Measurements from ENCODE around the gene GFPT2.

The GFPT2 gene

GRCh38 chr5:180333661-180334060 is 19.5 kb downstream of the GFPT2 start:
- no peak overlapping the region for H3K4me3 ChIP-seq (ENCODE audit: control insufficient read depth in 1 of 7, extremely low read depth in 1 of 7, insufficient read depth in 4 of 7, low read depth in 2 of 7, low read length in 6 of 7)
- H3K4me1 ChIP-seq (ENCODE audit: control extremely low read depth in 1 of 4, control insufficient read depth in 4 of 4, insufficient read depth in 4 of 4, low read length in 3 of 4) = peaks cover 0 to 3% (median 0%) of the 10 kb centered on the region in 4 experiments
- H3K27ac ChIP-seq (ENCODE audit: insufficient read depth in 1 of 2, low read depth in 1 of 2, low read length in 2 of 2, poor library complexity in 1 of 2, severe bottlenecking in 2 of 2) = no peak overlapping the region
- H3K9me3 ChIP-seq (ENCODE audit: control extremely low read depth in 1 of 5, control insufficient read depth in 4 of 5, insufficient read depth in 2 of 5, low read depth in 1 of 5, low read length in 4 of 5) = no peaks in the 10 kb centered on the region
- peaks cover 0 to 14% (median 5%) of the 10 kb centered on the region in 5 experiments for H3K27me3 ChIP-seq (replicated peaks in 2 of 5; ENCODE audit: control insufficient read depth in 4 of 5, insufficient read depth in 5 of 5, low read length in 4 of 5)
- no peaks in the 10 kb centered on the region for H3K36me3 ChIP-seq (ENCODE audit: control insufficient read depth in 4 of 4, insufficient read depth in 4 of 4, low read length in 3 of 4)
- ChIA-PET CTCF (interaction anchor here (2.0 kb wide), 1 partner anchor 19 kb away, joined by 5 read pairs; no protein-coding TSS in a partner anchor), POLR2A (interaction anchor here (0.6 kb wide), 1 partner anchor 38 kb away, joined by 3 read pairs; no protein-coding TSS in a partner anchor)
- no peak for DNase-seq
- 92% methylated on average over 3 of the region's 4 CpGs for WGBS (ENCODE audit: insufficient coverage)

- no peak overlapping the region for H3K4me3 ChIP-seq (ENCODE audit: control insufficient read depth in 1 of 7, extremely low read depth in 1 of 7, insufficient read depth in 4 of 7, low read depth in 2 of 7, low read length in 6 of 7)
- no peaks in the 10 kb centered on the region for H3K9me3 ChIP-seq (ENCODE audit: control extremely low read depth in 1 of 5, control insufficient read depth in 4 of 5, insufficient read depth in 2 of 5, low read depth in 1 of 5, low read length in 4 of 5)
- H3K36me3 ChIP-seq (ENCODE audit: control insufficient read depth in 4 of 4, insufficient read depth in 4 of 4, low read length in 3 of 4) = no peaks in the 10 kb centered on the region
- no CpG with 5 or more reads among the region's 3 CpGs for WGBS (ENCODE audit: insufficient coverage)
- no peak for DNase-seq
- POLR2A ChIA-PET = no interaction called here
- peaks cover 0 to 3% (median 0%) of the 10 kb centered on the region in 4 experiments for H3K4me1 ChIP-seq (ENCODE audit: control extremely low read depth in 1 of 4, control insufficient read depth in 4 of 4, insufficient read depth in 4 of 4, low read length in 3 of 4)
- CTCF ChIA-PET = interaction anchor here (1.2 to 2.0 kb wide), 2 partner anchors 19 to 207 kb away, joined by 3 to 5 read pairs; no protein-coding TSS in a partner anchor
- peaks cover 0 to 14% (median 5%) of the 10 kb centered on the region in 5 experiments for H3K27me3 ChIP-seq (replicated peaks in 2 of 5; ENCODE audit: control insufficient read depth in 4 of 5, insufficient read depth in 5 of 5, low read length in 4 of 5)
- H3K27ac ChIP-seq (ENCODE audit: insufficient read depth in 1 of 2, low read depth in 1 of 2, low read length in 2 of 2, poor library complexity in 1 of 2, severe bottlenecking in 2 of 2) = no peak overlapping the region
Measured at GRCh38 chr5:180332861-180333260, 20.3 kb downstream of the GFPT2 start.

- Histone ChIP-seq H3K9me3 (ENCODE audit: control extremely low read depth in 1 of 5, control insufficient read depth in 4 of 5, insufficient read depth in 2 of 5, low read depth in 1 of 5, low read length in 4 of 5) (no peaks in the 10 kb centered on the region), H3K4me3 (ENCODE audit: control insufficient read depth in 1 of 7, extremely low read depth in 1 of 7, insufficient read depth in 4 of 7, low read depth in 2 of 7, low read length in 6 of 7) (no peak overlapping the region), H3K4me1 (ENCODE audit: control extremely low read depth in 1 of 4, control insufficient read depth in 4 of 4, insufficient read depth in 4 of 4, low read length in 3 of 4) (peaks cover 0 to 3% (median 0%) of the 10 kb centered on the region in 4 experiments), H3K27me3 (replicated peaks in 2 of 5; ENCODE audit: control insufficient read depth in 4 of 5, insufficient read depth in 5 of 5, low read length in 4 of 5) (peaks cover 0 to 14% (median 5%) of the 10 kb centered on the region in 5 experiments), H3K36me3 (ENCODE audit: control insufficient read depth in 4 of 4, insufficient read depth in 4 of 4, low read length in 3 of 4) (no peaks in the 10 kb centered on the region), H3K27ac (ENCODE audit: insufficient read depth in 1 of 2, low read depth in 1 of 2, low read length in 2 of 2, poor library complexity in 1 of 2, severe bottlenecking in 2 of 2) (no peak overlapping the region)
- DNase-seq = no peak
- WGBS (ENCODE audit: insufficient coverage) = no CpG with 5 or more reads among the region's 13 CpGs
- ChIA-PET POLR2A (no interaction called here), CTCF (interaction anchor here (1.2 to 1.3 kb wide), 3 partner anchors 18 to 206 kb away, joined by 3 to 4 read pairs (median 4); no protein-coding TSS in a partner anchor)
Measured at GRCh38 chr5:180332051-180332517, 21.1 kb downstream of the GFPT2 start.

GRCh38 chr5:180331647-180331950 is 21.5 kb downstream of the GFPT2 start:
- H3K4me3 ChIP-seq (ENCODE audit: control insufficient read depth in 1 of 7, extremely low read depth in 1 of 7, insufficient read depth in 4 of 7, low read depth in 2 of 7, low read length in 6 of 7) = no peak overlapping the region
- H3K27ac ChIP-seq (ENCODE audit: insufficient read depth in 1 of 2, low read depth in 1 of 2, low read length in 2 of 2, poor library complexity in 1 of 2, severe bottlenecking in 2 of 2) = no peak overlapping the region
- H3K27me3 ChIP-seq (replicated peaks in 2 of 5; ENCODE audit: control insufficient read depth in 4 of 5, insufficient read depth in 5 of 5, low read length in 4 of 5) = peaks cover 0 to 14% (median 5%) of the 10 kb centered on the region in 5 experiments
- H3K36me3 ChIP-seq (ENCODE audit: control insufficient read depth in 4 of 4, insufficient read depth in 4 of 4, low read length in 3 of 4) = no peaks in the 10 kb centered on the region
- ChIA-PET POLR2A (no interaction called here), CTCF (interaction anchor here (1.2 to 1.3 kb wide), 3 partner anchors 17 to 205 kb away, joined by 3 to 4 read pairs (median 4); no protein-coding TSS in a partner anchor)
- peaks cover 0 to 3% (median 0%) of the 10 kb centered on the region in 4 experiments for H3K4me1 ChIP-seq (ENCODE audit: control extremely low read depth in 1 of 4, control insufficient read depth in 4 of 4, insufficient read depth in 4 of 4, low read length in 3 of 4)
- DNase-seq = no peak
- H3K9me3 ChIP-seq (ENCODE audit: control extremely low read depth in 1 of 5, control insufficient read depth in 4 of 5, insufficient read depth in 2 of 5, low read depth in 1 of 5, low read length in 4 of 5) = no peaks in the 10 kb centered on the region
- 72% methylated on average over 7 of the region's 7 CpGs for WGBS (ENCODE audit: insufficient coverage)

- CTCF ChIA-PET = interaction anchor here (1.2 to 3.7 kb wide), 6 partner anchors 12 to 140 kb away, joined by 3 to 16 read pairs (median 4); no protein-coding TSS in a partner anchor
- DNase-seq = no peak
Measured at GRCh38 chr5:180330810-180331646, 22.1 kb downstream of the GFPT2 start.

GRCh38 chr5:180330270-180330648 is 22.9 kb downstream of the GFPT2 start:
- Histone ChIP-seq H3K4me1 (ENCODE audit: control extremely low read depth in 1 of 4, control insufficient read depth in 4 of 4, insufficient read depth in 4 of 4, low read length in 3 of 4) (peaks cover 0 to 3% (median 0%) of the 10 kb centered on the region in 4 experiments), H3K27ac (ENCODE audit: insufficient read depth in 1 of 2, low read depth in 1 of 2, low read length in 2 of 2, poor library complexity in 1 of 2, severe bottlenecking in 2 of 2) (no peak overlapping the region), H3K4me3 (ENCODE audit: control insufficient read depth in 1 of 7, extremely low read depth in 1 of 7, insufficient read depth in 4 of 7, low read depth in 2 of 7, low read length in 6 of 7) (no peak overlapping the region), H3K9me3 (ENCODE audit: control extremely low read depth in 1 of 5, control insufficient read depth in 4 of 5, insufficient read depth in 2 of 5, low read depth in 1 of 5, low read length in 4 of 5) (no peaks in the 10 kb centered on the region), H3K27me3 (replicated peaks in 2 of 5; ENCODE audit: control insufficient read depth in 4 of 5, insufficient read depth in 5 of 5, low read length in 4 of 5) (peaks cover 0 to 14% (median 4%) of the 10 kb centered on the region in 5 experiments), H3K36me3 (ENCODE audit: control insufficient read depth in 4 of 4, insufficient read depth in 4 of 4, low read length in 3 of 4) (no peaks in the 10 kb centered on the region)
- ChIA-PET POLR2A (no interaction called here), CTCF (interaction anchor here (1.2 to 3.7 kb wide), 4 partner anchors 11 to 141 kb away, joined by 3 to 16 read pairs (median 8); no protein-coding TSS in a partner anchor)
- no peak for DNase-seq
- WGBS (ENCODE audit: insufficient coverage) = 89% methylated on average over 3 of the region's 5 CpGs

More at GRCh38 chr5:180330810-180331646, 22.1 kb downstream of the GFPT2 start:
- Histone ChIP-seq H3K27me3 (replicated peaks in 2 of 5; ENCODE audit: control insufficient read depth in 4 of 5, insufficient read depth in 5 of 5, low read length in 4 of 5) (peaks cover 0 to 14% (median 5%) of the 10 kb centered on the region in 5 experiments), H3K4me3 (ENCODE audit: control insufficient read depth in 1 of 7, extremely low read depth in 1 of 7, insufficient read depth in 4 of 7, low read depth in 2 of 7, low read length in 6 of 7) (no peak overlapping the region), H3K27ac (ENCODE audit: insufficient read depth in 1 of 2, low read depth in 1 of 2, low read length in 2 of 2, poor library complexity in 1 of 2, severe bottlenecking in 2 of 2) (no peak overlapping the region), H3K36me3 (ENCODE audit: control insufficient read depth in 4 of 4, insufficient read depth in 4 of 4, low read length in 3 of 4) (no peaks in the 10 kb centered on the region), H3K4me1 (ENCODE audit: control extremely low read depth in 1 of 4, control insufficient read depth in 4 of 4, insufficient read depth in 4 of 4, low read length in 3 of 4) (peaks cover 0 to 3% (median 0%) of the 10 kb centered on the region in 4 experiments), H3K9me3 (ENCODE audit: control extremely low read depth in 1 of 5, control insufficient read depth in 4 of 5, insufficient read depth in 2 of 5, low read depth in 1 of 5, low read length in 4 of 5) (no peaks in the 10 kb centered on the region)
- POLR2A ChIA-PET = no interaction called here
- WGBS (ENCODE audit: insufficient coverage) = 85% methylated on average over 15 of the region's 16 CpGs
